IPS DF 4.7 (cell line): ENCODE results near the gene WFDC10B.
"Not testable (repeated sequence)": the region's sequence is repeated elsewhere in the genome, so short reads cannot be mapped to it uniquely, and the experiment has no call there.

Experiments used
- DNase-seq: peaks from one replicate; pipeline ENCODE4 v3.0.0-alpha.2; 2013; ENCODE audit warnings: low spot score; ENCODE audit errors: extremely low read depth

The WFDC10B gene

GRCh38 chr20:45647441-45648050, 57.3 kb downstream of the WFDC10B start:
- no peak for DNase-seq

GRCh38 chr20:45646875-45647274, 57.9 kb downstream of the WFDC10B start:
- no peak for DNase-seq

- DNase-seq: not testable (repeated sequence)
Measured at GRCh38 chr20:45645869-45646268, 59.0 kb downstream of the WFDC10B start.

- DNase-seq: not testable (repeated sequence)
Measured at GRCh38 chr20:45641076-45641475, 63.7 kb downstream of the WFDC10B start.

GRCh38 chr20:45639687-45640086, 65.1 kb downstream of the WFDC10B start:
- DNase-seq: no peak

GRCh38 chr20:45636513-45636912, 68.3 kb downstream of the WFDC10B start:
- no peak for DNase-seq
